GM18526 (cell line): Measurements from ENCODE around the gene RGS6.

ENCODE experiments used
- POLR2A ChIP-seq: IDR thresholded peaks from 3 replicates; pipeline ENCODE4 v1.6.1; 2011; ENCODE audit not compliant: insufficient read length; ENCODE audit errors: extremely low read depth

RGS6 gene

GRCh38 chr14:72614891-72615415 is 682.7 kb downstream of the RGS6 start:
- TF ChIP-seq POLR2A = no peak

DNA sequence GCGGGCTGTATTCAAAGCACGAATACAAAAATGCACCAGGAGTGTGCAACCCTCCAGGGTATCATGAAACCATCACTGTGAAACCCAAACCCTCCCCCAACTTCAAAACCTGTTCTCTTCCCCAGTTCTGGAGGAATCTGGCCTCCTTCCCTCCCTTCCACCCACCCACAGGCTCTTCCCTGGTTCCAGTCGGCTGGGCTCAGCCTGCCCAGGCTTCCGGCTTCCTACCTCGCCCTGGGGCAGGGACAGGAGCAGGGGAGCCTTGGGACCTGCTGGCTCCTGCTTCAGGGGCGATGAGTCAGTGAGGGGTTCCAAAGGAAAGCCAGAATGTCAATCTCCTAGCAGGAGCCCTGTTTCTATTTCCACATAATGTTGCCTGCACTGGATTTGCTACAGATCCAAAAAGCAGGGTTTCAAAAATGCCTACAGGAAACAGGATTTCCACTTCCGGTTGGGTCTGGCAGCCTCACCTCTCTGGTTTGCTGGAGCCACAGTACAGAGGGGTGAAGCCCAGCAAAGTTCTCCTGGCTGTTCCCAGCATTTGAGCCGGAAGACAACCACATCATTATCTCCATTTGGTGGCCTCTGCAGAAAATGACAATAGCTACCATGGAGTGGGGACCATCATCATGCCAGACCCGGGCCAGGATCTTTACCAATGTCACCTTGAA is 683.4 kb downstream of the RGS6 start:
- TF ChIP-seq POLR2A = no peak
